Left ventricle myocardium inferior (tissue), 1 donor: Measurements from ENCODE around the gene PDE9A. TPM values are rescaled to one million over a fixed set of nuclear protein-coding genes. Genes with fewer than 3 reads are reported as not detected.

Experiments
- DNase-seq: peaks from one replicate; pipeline ENCODE4 v3.0.0-alpha.2; 2020
- H3K27ac ChIP-seq: fragments of 200-600 bp; replicated peaks from 2 replicates; pipeline ENCODE4 v1.8.0; 2021
- H3K27me3 ChIP-seq: fragments of 200-600 bp; 2 replicates; pipeline ENCODE4 v1.8.0; 2021; ENCODE audit warnings: low read depth
- H3K36me3 ChIP-seq: fragments of 200-600 bp; 2 replicates; pipeline ENCODE4 v1.8.0; 2021
- H3K4me1 ChIP-seq: fragments of 200-600 bp; 2 replicates; pipeline ENCODE4 v1.8.0; 2021
- H3K4me3 ChIP-seq: fragments of 200-600 bp; 2 replicates; pipeline ENCODE4 v1.8.0; 2021; ENCODE audit warnings: mild to moderate bottlenecking, moderate library complexity
- H3K9me3 ChIP-seq: fragments of 200-600 bp; replicated peaks from 2 replicates; pipeline ENCODE4 v1.8.0; 2021
- intact Hi-C: fragments of 100-400 bp; cut with micrococcal nuclease; formaldehyde crosslinking; loops from one replicate; pipeline ENCODE4 v1.11.0; 2022
- total RNA-seq: library from RNA; stranded (reverse); fragmentation: NEBNext Ultra II Directional; extraction: Animal tissue kit (Norgen Biotek cat#: 25700); gene quantifications from one replicate; pipeline ENCODE4 v1.2.1, GENCODE V29; 2021
- TF ChIP-seq, protein P1 (sequence below): fragments of 200-600 bp; IDR thresholded peaks from 2 replicates; pipeline ENCODE4 v1.8.0; 2021; ENCODE audit warnings: antibody characterized with exemption, mild to moderate bottlenecking, borderline replicate concordance
- donor health status: DM: no; HTN: yes; CAD: no; lungs with severe emphysema.

PDE9A gene
- total RNA-seq, 1 donor from 2014 or later = 3.2 TPM

DNA sequence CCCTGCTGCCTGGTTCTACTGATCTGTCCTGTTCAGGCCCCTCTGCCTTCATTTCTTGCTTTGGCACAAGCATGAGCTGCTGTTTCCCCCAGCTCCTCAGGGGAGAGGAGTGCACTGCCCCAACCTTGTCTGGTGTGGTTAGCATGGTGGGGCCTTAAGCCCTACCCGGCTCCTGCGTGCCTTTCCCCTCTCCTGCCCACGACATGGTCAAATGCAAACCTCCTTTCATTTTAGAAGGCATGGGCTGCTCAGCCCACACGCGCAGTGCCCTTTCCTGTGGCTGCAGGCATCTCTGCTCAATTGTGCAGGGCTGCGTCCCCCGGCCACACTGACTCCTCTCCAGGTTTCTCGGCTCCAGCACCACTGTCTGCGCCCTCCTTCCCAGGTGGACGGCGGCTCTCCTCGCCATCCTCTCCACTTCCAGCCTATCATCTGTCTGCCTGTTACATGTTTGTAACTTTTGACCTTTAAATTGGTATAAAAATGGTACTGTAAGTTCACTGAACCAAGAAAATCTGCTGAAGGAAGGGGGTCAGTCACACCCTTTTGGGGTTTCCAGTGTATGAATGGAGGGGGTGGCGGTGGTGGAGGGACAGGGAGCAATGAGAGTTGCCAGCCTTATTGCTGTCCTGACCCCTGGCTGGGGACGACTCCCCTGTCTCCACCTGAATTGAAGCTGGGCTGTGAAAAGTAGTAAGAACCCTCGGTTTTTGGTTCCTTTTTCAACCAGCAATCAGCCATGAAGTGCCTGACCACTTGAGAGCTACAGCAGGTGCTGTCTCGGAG is 5.1 kb downstream of the PDE9A start:
- intact Hi-C loops = no loop called here
- TF ChIP-seq, protein P1, sequence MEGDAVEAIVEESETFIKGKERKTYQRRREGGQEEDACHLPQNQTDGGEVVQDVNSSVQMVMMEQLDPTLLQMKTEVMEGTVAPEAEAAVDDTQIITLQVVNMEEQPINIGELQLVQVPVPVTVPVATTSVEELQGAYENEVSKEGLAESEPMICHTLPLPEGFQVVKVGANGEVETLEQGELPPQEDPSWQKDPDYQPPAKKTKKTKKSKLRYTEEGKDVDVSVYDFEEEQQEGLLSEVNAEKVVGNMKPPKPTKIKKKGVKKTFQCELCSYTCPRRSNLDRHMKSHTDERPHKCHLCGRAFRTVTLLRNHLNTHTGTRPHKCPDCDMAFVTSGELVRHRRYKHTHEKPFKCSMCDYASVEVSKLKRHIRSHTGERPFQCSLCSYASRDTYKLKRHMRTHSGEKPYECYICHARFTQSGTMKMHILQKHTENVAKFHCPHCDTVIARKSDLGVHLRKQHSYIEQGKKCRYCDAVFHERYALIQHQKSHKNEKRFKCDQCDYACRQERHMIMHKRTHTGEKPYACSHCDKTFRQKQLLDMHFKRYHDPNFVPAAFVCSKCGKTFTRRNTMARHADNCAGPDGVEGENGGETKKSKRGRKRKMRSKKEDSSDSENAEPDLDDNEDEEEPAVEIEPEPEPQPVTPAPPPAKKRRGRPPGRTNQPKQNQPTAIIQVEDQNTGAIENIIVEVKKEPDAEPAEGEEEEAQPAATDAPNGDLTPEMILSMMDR = no peak
- H3K27ac ChIP-seq = no peak overlapping the region
- H3K4me1 ChIP-seq = peaks cover 28% of the 10 kb centered on the region
- peaks cover 66% of the 10 kb centered on the region for H3K27me3 ChIP-seq
- H3K9me3 ChIP-seq = no peaks in the 10 kb centered on the region
- H3K4me3 ChIP-seq = no peak overlapping the region
- no peaks in the 10 kb centered on the region for H3K36me3 ChIP-seq
- DNase-seq = no peak

DNA sequence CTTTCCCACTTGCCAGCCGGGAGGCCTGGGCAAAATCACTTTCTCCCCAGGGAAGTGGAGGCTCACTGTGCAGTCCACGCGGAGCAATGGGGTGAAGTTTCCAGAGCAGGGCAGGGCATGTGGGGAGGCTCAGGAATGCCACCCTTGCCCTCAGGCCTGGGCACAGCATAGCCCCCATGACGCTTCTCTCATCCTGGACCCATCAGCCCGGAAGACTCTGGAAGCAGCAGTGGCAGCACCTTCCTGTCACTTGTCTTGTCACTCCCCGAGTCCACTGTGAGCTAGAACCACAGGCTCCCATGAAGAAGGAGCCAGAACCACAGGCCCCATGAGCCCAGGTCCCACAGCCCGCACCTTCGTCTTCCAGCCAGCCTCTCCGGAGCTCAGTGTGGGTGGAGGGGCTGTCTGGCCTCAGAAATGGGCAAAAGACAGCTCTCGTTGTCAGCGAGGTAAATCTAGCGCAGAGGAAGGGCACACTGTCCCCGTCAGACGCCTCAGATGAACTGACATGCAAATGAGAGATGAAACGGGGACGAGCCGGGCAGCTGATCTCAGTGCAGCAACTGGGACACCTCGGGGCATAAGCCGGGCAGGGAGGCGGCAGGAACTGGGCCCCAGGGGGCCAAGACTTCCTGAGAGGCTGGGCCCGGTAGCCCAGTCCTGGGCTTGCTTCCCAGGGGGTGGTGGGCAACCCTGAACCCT is 6.1 kb downstream of the PDE9A start:
- no peak overlapping the region for H3K4me3 ChIP-seq
- H3K27ac ChIP-seq = no peak overlapping the region
- H3K4me1 ChIP-seq = peaks cover 28% of the 10 kb centered on the region
- H3K9me3 ChIP-seq = no peaks in the 10 kb centered on the region
- TF ChIP-seq, protein P1 = no peak
- DNase-seq = no peak
- H3K36me3 ChIP-seq = no peaks in the 10 kb centered on the region
- intact Hi-C loops = no loop called here
- peaks cover 56% of the 10 kb centered on the region for H3K27me3 ChIP-seq

DNA sequence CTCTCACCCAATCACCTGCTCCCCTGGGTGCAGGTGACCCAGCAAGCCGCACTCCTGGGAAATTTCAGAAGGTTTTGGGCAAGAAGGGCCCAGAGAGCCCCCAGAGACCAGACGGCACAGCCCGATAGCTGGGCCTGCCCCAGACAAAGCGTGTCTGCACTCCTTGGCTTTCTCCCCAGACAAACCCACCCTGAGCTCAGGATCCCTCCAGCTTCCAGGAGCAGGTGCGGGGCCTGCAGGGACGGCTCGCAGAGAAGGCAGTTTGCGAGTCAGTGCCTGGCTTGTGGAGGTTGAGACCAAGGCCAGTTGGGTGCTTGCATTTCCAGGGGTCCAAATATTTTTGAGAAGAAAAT is 6.7 kb downstream of the PDE9A start:
- Histone ChIP-seq H3K9me3 (no peaks in the 10 kb centered on the region), H3K4me3 (no peak overlapping the region), H3K4me1 (peaks cover 27% of the 10 kb centered on the region), H3K36me3 (no peaks in the 10 kb centered on the region), H3K27me3 (peaks cover 51% of the 10 kb centered on the region), H3K27ac (no peak overlapping the region)
- DNase-seq = no peak
- intact Hi-C loops = no loop called here
- TF ChIP-seq, protein P1 = no peak

DNA sequence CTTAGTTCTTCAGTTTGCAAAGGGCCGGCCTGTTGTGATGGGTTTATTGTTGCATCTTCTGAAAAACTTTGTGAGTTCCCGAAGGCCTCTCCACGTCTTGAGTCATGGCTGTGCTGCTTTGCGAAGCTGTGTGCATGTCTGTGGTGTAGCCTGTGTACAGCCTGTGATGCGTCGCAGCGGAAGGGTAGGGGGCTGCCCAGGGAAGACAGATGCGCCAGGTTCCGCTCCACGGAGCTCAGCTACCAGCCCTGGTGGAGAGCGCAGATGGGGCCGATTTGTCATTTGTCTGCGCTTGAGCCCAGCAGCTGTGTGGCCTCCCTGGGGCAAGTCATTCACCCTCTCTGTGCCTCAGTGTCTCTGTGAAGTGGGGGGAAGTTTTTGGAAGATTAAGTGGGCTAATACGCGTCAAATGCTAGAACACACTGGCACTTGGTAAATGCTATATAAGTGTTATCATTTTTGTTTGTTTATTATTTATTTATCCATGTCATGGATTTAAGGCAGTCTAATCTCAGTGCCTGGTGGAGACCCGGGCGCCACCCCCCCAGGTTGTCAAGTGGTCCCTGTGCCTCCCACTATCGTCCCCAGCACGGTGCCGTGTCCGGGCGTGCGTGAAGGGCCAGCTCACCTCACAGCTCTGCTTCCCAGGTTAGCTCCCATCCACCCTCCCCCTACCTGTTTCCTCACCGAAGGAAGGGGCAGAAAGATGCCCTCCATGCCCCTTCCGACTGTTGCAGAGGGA is 8.4 kb downstream of the PDE9A start:
- Histone ChIP-seq H3K27me3 (peaks cover 33% of the 10 kb centered on the region), H3K4me1 (peaks cover 23% of the 10 kb centered on the region), H3K4me3 (no peak overlapping the region), H3K36me3 (no peaks in the 10 kb centered on the region), H3K27ac (no peak overlapping the region), H3K9me3 (no peaks in the 10 kb centered on the region)
- intact Hi-C loops = no loop called here
- no peak for DNase-seq
- TF ChIP-seq, protein P1 = no peak

DNA sequence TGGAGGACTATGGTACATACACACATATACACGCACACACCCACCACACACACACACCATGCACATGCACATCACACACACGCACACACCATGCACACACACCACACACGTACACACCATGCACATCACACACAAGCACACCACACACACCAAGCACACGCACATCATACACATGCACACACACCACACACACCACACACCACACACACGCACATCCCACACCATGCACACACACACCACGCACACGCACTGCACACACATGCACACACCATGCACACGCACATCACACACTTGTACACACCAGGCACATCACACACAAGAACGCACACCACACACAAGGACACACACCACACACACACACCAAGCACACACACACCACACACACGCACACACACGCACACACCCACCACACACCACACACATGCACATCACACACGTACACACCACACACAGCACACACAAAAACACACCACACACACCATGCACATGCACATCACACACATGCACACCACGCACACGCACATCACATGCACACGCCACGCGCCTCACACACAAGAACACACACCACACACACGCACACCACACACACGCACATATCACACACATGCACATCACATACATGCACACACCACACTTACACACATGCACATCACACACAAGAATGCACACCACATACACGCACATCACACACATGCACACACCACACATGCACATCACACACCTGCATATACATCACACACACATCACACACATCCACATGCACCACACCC is 9.2 kb downstream of the PDE9A start:
- H3K4me1 ChIP-seq = peaks cover 30% of the 10 kb centered on the region
- DNase-seq = no peak
- H3K27ac ChIP-seq = no peak overlapping the region
- H3K27me3 ChIP-seq = peaks cover 25% of the 10 kb centered on the region
- no peak overlapping the region for H3K4me3 ChIP-seq
- intact Hi-C loops = no loop called here
- H3K9me3 ChIP-seq = no peaks in the 10 kb centered on the region
- H3K36me3 ChIP-seq = no peaks in the 10 kb centered on the region
- TF ChIP-seq, protein P1 = no peak
